GM12878 (cell line): ENCODE results near the gene DCLRE1C. TPM values are rescaled to one million over a fixed set of nuclear protein-coding genes. Genes with fewer than 3 reads are reported as not detected.

Experiments used
- BACH1 ChIP-seq: fragments of 450-650 bp; IDR thresholded peaks from 2 replicates; pipeline ENCODE4 v1.6.1; 2017; ENCODE audit warnings: mild to moderate bottlenecking, borderline replicate concordance
- CEBPZ ChIP-seq: fragments of 150-350 bp; IDR thresholded peaks from 2 replicates; pipeline ENCODE4 v1.6.1; 2016; ENCODE audit warnings: low read depth, low read length
- CHD2 ChIP-seq: IDR thresholded peaks from 2 replicates; pipeline ENCODE4 v1.6.1; 2011; ENCODE audit warnings: low read depth, low read length, improper control_type of control experiment, borderline replicate concordance
- CHD4 ChIP-seq: fragments of 200-600 bp; sonication (generic); IDR thresholded peaks from 2 replicates; pipeline ENCODE4 v1.6.1; 2016; ENCODE audit warnings: mild to moderate bottlenecking
- CREB1 ChIP-seq: IDR thresholded peaks from 2 replicates; pipeline ENCODE4 v1.6.1; 2012; ENCODE audit warnings: low read depth, mild to moderate bottlenecking, inconsistent platforms
- CREM ChIP-seq: IDR thresholded peaks from 2 replicates; pipeline ENCODE4 v1.6.1; 2014; ENCODE audit warnings: antibody characterized with exemption, low read depth
- ELK1 ChIP-seq: IDR thresholded peaks from 2 replicates; pipeline ENCODE4 v1.6.1; 2012; ENCODE audit warnings: low read depth, low read length, improper control_type of control experiment
- IRF4 ChIP-seq: IDR thresholded peaks from 2 replicates; pipeline ENCODE4 v1.6.1; 2011; ENCODE audit warnings: low read depth, low read length
- JUNB ChIP-seq: IDR thresholded peaks from 2 replicates; pipeline ENCODE4 v1.6.1; 2016; ENCODE audit warnings: antibody characterized with exemption, mild to moderate bottlenecking
- KDM1A ChIP-seq: fragments of 200-600 bp; sonication (generic); IDR thresholded peaks from 2 replicates; pipeline ENCODE4 v1.6.1; 2016; ENCODE audit warnings: borderline replicate concordance
- MLLT1 ChIP-seq: fragments of 450-650 bp; IDR thresholded peaks from 2 replicates; pipeline ENCODE4 v1.6.1; 2016; ENCODE audit warnings: mild to moderate bottlenecking
- PKNOX1 ChIP-seq: fragments of 450-650 bp; IDR thresholded peaks from 2 replicates; pipeline ENCODE4 v1.6.1; 2016; ENCODE audit warnings: mild to moderate bottlenecking
- POLR2A ChIP-seq: IDR thresholded peaks from 2 replicates; pipeline ENCODE4 v1.6.1; 2011; ENCODE audit warnings: low read depth, mild to moderate bottlenecking, low read length
- PRDM15 ChIP-seq: fragments of 450-650 bp; formaldehyde crosslinking; IDR thresholded peaks from 2 replicates; pipeline ENCODE4 v1.4.0; 2020; ENCODE audit warnings: mild to moderate bottlenecking, moderate library complexity
- SMAD1 ChIP-seq: fragments of 450-650 bp; IDR thresholded peaks from 2 replicates; pipeline ENCODE4 v1.6.1; 2018; ENCODE audit warnings: mild to moderate bottlenecking, low read depth; ENCODE audit not compliant: partially characterized antibody
- USF2 ChIP-seq: IDR thresholded peaks from 2 replicates; pipeline ENCODE4 v1.6.1; 2011; ENCODE audit warnings: low read depth, low read length, improper control_type of control experiment, borderline replicate concordance
- polyA plus RNA-seq, 11 experiments: library from polyadenylated mRNA; depleted of rRNA in 4 of 11; unstranded in 6 of 11; stranded (reverse) in 5 of 11; fragments of >200 nt; fragmentation: Nextera tagmentation in 4 of 11; fragmentation: Illumina TruSeq in 1 of 11; extraction: Ambion mirVana in 4 of 11; extraction: Trizol in 1 of 11; gene quantifications; 1 replicate in 1 of 11; 2 replicates in 10 of 11; pipeline versions ENCODE4 v1.2.1 to v1.2.3, GENCODE V29; 2011 to 2016; ENCODE audit warnings: inconsistent platforms in 2 of 11, missing spikeins in 2 of 11, low read depth in 1 of 11
- total RNA-seq, 4 experiments: library from RNA; depleted of rRNA in 3 of 4; stranded (reverse); fragments of >200 nt in 3 of 4; fragmentation: Illumina TruSeq in 1 of 4; extraction: Trizol in 1 of 4; gene quantifications; 2 replicates each; pipeline versions ENCODE4 v1.2.1 to v1.2.3, GENCODE V29; 2013 to 2021

Gene DCLRE1C
- total and polyA plus RNA-seq, 10 of the 15 experiments (the other 5 are each of a cell fraction or from before 2014, with no cell fraction given), result 15.7 to 43.4 (median 26.0) TPM

- TF ChIP-seq MLLT1, result no peak
- TF ChIP-seq JUNB, result no peak
- TF ChIP-seq KDM1A, result no peak
- TF ChIP-seq CEBPZ, result no peak
- TF ChIP-seq USF2, result no peak
- peak; percentile 89 for TF ChIP-seq CREB1
- no peak for TF ChIP-seq PRDM15 (CRISPR knock-in tag)
- no peak for TF ChIP-seq IRF4
- TF ChIP-seq CREM, result peak; percentile 89
- peak; percentile 88 for TF ChIP-seq POLR2A
- no peak for TF ChIP-seq CHD4
- TF ChIP-seq SMAD1, result no peak
- peak; percentile 87 for TF ChIP-seq CHD2
- peak; percentile 46; the same call in 1 of the 2 replicates for TF ChIP-seq BACH1
- TF ChIP-seq PKNOX1, result peak; percentile 54
- TF ChIP-seq ELK1, result no peak
Observed at GRCh38 chr10:14878266-14879123, 75.4 kb downstream of the DCLRE1C start, which contains the start of gene SUV39H2 (continued).
